GM18907 (cell line): ENCODE data around the gene AMN.
"Not testable (repeated sequence)": the region's sequence is repeated elsewhere in the genome, so short reads cannot be mapped to it uniquely, and the experiment has no call there.

Experiments used
- ATAC-seq: cut with Tn5 transposase; IDR thresholded peaks from one replicate; pipeline ENCODE4 v1.9.1; 2021; ENCODE audit warnings: mild to moderate bottlenecking, moderate library complexity; ENCODE audit not compliant: unreplicated experiment

AMN gene

GRCh38 chr14:102922490-102923200 lies at the start of gene AMN:
Gene AMN, plus strand, starts transcription at chr14:102922663. Its CDS starts 26 bp downstream, at chr14:102922689.
- no peak for ATAC-seq

GRCh38 chr14:102873131-102873530 lies 49.3 kb upstream of the AMN start:
- no peak for ATAC-seq

- ATAC-seq: no peak
These were observed 48.9 kb upstream of the AMN start for GRCh38 chr14:102873546-102874061.

- no peak for ATAC-seq
These were observed 46.8 kb upstream of the AMN start for GRCh38 chr14:102875652-102876051.

GRCh38 chr14:102877511-102877910 lies 45.0 kb upstream of the AMN start:
- ATAC-seq: not testable (repeated sequence)

- no peak for ATAC-seq
These were observed 44.1 kb upstream of the AMN start for GRCh38 chr14:102878174-102878969.

GRCh38 chr14:102878970-102879460 lies 43.4 kb upstream of the AMN start:
- ATAC-seq: no peak

GRCh38 chr14:102882226-102882906 lies 40.1 kb upstream of the AMN start:
- no peak for ATAC-seq

GRCh38 chr14:102883089-102883541 lies 39.3 kb upstream of the AMN start:
- no peak for ATAC-seq

- ATAC-seq: no peak
These were observed 38.9 kb upstream of the AMN start for GRCh38 chr14:102883554-102883953.

- ATAC-seq: no peak
These were observed 36.6 kb upstream of the AMN start for GRCh38 chr14:102885737-102886447.

- ATAC-seq: no peak
These were observed 33.7 kb upstream of the AMN start for GRCh38 chr14:102888748-102889147.

GRCh38 chr14:102889615-102890014 lies 32.8 kb upstream of the AMN start:
- no peak for ATAC-seq

- ATAC-seq: no peak
These were observed 31.4 kb upstream of the AMN start for GRCh38 chr14:102891111-102891510.

GRCh38 chr14:102891556-102891955 lies 30.9 kb upstream of the AMN start:
- ATAC-seq: no peak

- no peak for ATAC-seq
These were observed 29.8 kb upstream of the AMN start for GRCh38 chr14:102892651-102893050.

- ATAC-seq: no peak
These were observed 29.0 kb upstream of the AMN start for GRCh38 chr14:102893452-102893851.

- not testable (repeated sequence) for ATAC-seq
These were observed 25.7 kb upstream of the AMN start for GRCh38 chr14:102896735-102897134.

GRCh38 chr14:102897299-102898027 lies 25.0 kb upstream of the AMN start:
- ATAC-seq: no peak

- no peak for ATAC-seq
These were observed 24.2 kb upstream of the AMN start for GRCh38 chr14:102898298-102898697.
